ENCODE results near the gene TMPRSS6.

- TF ChIP-seq RFX5 (IDR thresholded peaks at IDR 0.05; ENCODE audit: borderline replicate concordance, low read depth, low read length) (no peak), EP300 (IDR thresholded peaks at IDR 0.05; ENCODE audit: borderline replicate concordance in 1 of 2, low read depth in 2 of 2, low read length in 2 of 2) (no peak)
These were observed 94.0 kb downstream of the TMPRSS6 start for GRCh38 chr22:37015587-37015878.
